Spleen (tissue), 11 donors: ENCODE data around the gene IVL. TPM values are rescaled to one million over a fixed set of nuclear protein-coding genes. Genes with fewer than 3 reads are reported as not detected.

Experiments used
- DNase-seq: peaks from one replicate; pipeline ENCODE4 v3.0.0-alpha.2; 2020
- H3K27ac ChIP-seq, 8 donors: fragments of 200-600 bp; sonication (generic) in 7 of 8; 1 replicate in 4 of 8; 2 replicates in 4 of 8; pipeline versions ENCODE4 v1.5.0 to v1.8.0; 2016 to 2021; ENCODE audit warnings: inconsistent platforms in 4 of 8, mild to moderate bottlenecking in 4 of 8, moderate library complexity in 1 of 8
- H3K27me3 ChIP-seq, 7 donors: fragments of 200-600 bp; sonication (generic) in 6 of 7; replicated peaks in 1 of 7; 1 replicate in 4 of 7; 2 replicates in 3 of 7; pipeline versions ENCODE4 v1.5.0 to v1.8.0; 2016 to 2021; ENCODE audit warnings: inconsistent platforms in 3 of 7, mild to moderate bottlenecking in 1 of 7
- H3K36me3 ChIP-seq, 6 donors: fragments of 200-600 bp; sonication (generic) in 5 of 6; 1 replicate in 4 of 6; 2 replicates in 2 of 6; pipeline versions ENCODE4 v1.5.0 to v1.8.0; 2016 to 2021; ENCODE audit warnings: inconsistent platforms in 2 of 6
- H3K4me1 ChIP-seq, 6 donors: fragments of 200-600 bp; sonication (generic) in 5 of 6; 1 replicate in 3 of 6; 2 replicates in 3 of 6; pipeline versions ENCODE4 v1.5.0 to v1.8.0; 2016 to 2021; ENCODE audit warnings: inconsistent platforms in 3 of 6
- H3K4me3 ChIP-seq, 8 donors: fragments of 200-600 bp; sonication (generic) in 7 of 8; 1 replicate in 4 of 8; 2 replicates in 4 of 8; pipeline versions ENCODE4 v1.5.0 to v1.8.0; 2016 to 2021; ENCODE audit warnings: inconsistent platforms in 4 of 8, mild to moderate bottlenecking in 4 of 8, moderate library complexity in 2 of 8
- H3K9me3 ChIP-seq, 8 donors: fragments of 200-600 bp; sonication (generic) in 7 of 8; 1 replicate in 4 of 8; 2 replicates in 4 of 8; pipeline versions ENCODE4 v1.5.0 to v1.8.0; 2016 to 2021; ENCODE audit warnings: inconsistent platforms in 4 of 8
- CTCF ChIP-seq, 11 experiments: fragments of 200-600 bp in 7 of 11; fragments of 450-650 bp in 4 of 11; sonication (generic) in 4 of 11; IDR thresholded peaks in 8 of 11; conservative IDR thresholded peaks in 3 of 11; 1 replicate in 7 of 11; 2 replicates in 4 of 11; pipeline versions ENCODE4 v1.4.0 to v1.8.0; 2016 to 2021; ENCODE audit warnings: antibody characterized with exemption in 11 of 11, inconsistent platforms in 4 of 11, mild to moderate bottlenecking in 1 of 11
- POLR2A ChIP-seq, 3 donors: fragments of 450-650 bp; IDR thresholded peaks; one replicate each; pipeline ENCODE4 v1.5.1; 2017; ENCODE audit warnings: antibody characterized with exemption in 3 of 3, mild to moderate bottlenecking in 1 of 3
- POLR2AphosphoS5 ChIP-seq, 3 donors: sonication (generic); formaldehyde crosslinking; IDR thresholded peaks; one replicate each; pipeline ENCODE4 v1.5.1; 2017; ENCODE audit warnings: antibody characterized with exemption in 3 of 3
- WGBS, 5 donors: extraction: QIAGEN DNeasy Blood & Tissue Kit in 3 of 5; methylation state at CpG; one replicate each; pipeline versions ENCODE4 v1.1.5 to v1.1.7; 2013 to 2018; 5-methylcytosine and 5-hydroxymethylcytosine counted together
- intact Hi-C: fragments of 100-400 bp; cut with DNase I; formaldehyde crosslinking; loops from one replicate; pipeline ENCODE4 v1.15.0; 2023; ENCODE audit warnings: low total_unique reads
- polyA plus RNA-seq, 3 donors: library from polyadenylated mRNA; stranded (reverse); fragments of 200-250 nt; gene quantifications; one replicate each; pipeline ENCODE4 v1.2.1, GENCODE V29; 2013
- total RNA-seq, 7 donors: library from RNA; depleted of rRNA in 3 of 7; stranded (reverse); fragments of >200 nt in 3 of 7; fragmentation: NEBNext Ultra II Directional in 4 of 7; extraction: Animal tissue kit (Norgen Biotek cat#: 25700) in 4 of 7; gene quantifications; one replicate each; pipeline versions ENCODE4 v1.1.0 to v1.2.1, GENCODE V29; 2016 to 2021
- donor health status: healthy with polysubstance abuse.
- donor health status: DM: no; HTN: no; CAD: no; lungs with moderate emphysema.
- donor health status: DM: no; HTN: no; CAD: no.
- donor health status: Bipolar disorder and iron deficiency.
- donor health status: healthy.
- donor health status: DM: no; HTN: no; CAD: no.
- donor health status: DM: yes; HTN: yes; CAD: no.

IVL gene
- total and polyA plus RNA-seq, 10 donors, result 0.04 to 0.05 TPM; not detected in 8

DNA sequence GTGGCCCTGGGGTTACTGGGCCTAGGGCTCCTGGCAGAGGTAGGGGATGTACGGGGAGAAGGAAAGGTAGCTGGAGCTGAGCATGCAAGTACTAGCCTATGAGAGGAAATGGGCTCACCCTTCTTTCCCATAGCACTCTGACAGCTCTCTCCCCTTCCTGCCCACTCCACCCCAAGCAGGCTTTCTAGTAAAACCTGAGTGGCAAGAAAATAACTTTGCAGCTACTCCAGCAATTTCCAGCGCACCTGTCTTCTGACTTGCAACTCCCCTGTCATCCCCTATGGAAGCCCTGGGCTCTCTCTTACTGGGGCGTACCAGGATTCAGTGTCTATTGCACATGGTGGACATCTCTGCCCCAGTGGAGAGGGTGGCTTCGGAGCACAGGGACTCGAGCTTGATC, 6.7 kb upstream of the IVL start:
- TF ChIP-seq POLR2A (IDR thresholded peaks at IDR 0.05), result no peak
- TF ChIP-seq CTCF (IDR thresholded peaks at IDR 0.05 in 8 of 11, conservative IDR thresholded peaks at IDR 0.05 in 3 of 11), result no peak
- TF ChIP-seq POLR2AphosphoS5 (IDR thresholded peaks at IDR 0.05), result no peak
- Histone ChIP-seq H3K27me3 (peaks cover 0 to 37% (median under 1%) of the 10 kb centered on the region in 7 donors), H3K36me3 (no peaks in the 10 kb centered on the region), H3K27ac (no peak overlapping the region), H3K4me3 (no peak overlapping the region), H3K9me3 (no peaks in the 10 kb centered on the region), H3K4me1 (no peaks in the 10 kb centered on the region)
- intact Hi-C loops, result no loop called here
- no peak for DNase-seq
- 68 to 84% (median 79%) methylated on average over 5 of the region's 5 CpGs for WGBS, 5 donors

- intact Hi-C loops, result no loop called here
- no peak overlapping the region for H3K27ac ChIP-seq
- H3K36me3 ChIP-seq, result no peaks in the 10 kb centered on the region
- H3K27me3 ChIP-seq, result peaks cover 0 to 45% (median 0%) of the 10 kb centered on the region in 7 donors
- no peak for DNase-seq
- 64 to 73% (median 67%) methylated on average over 4 of the region's 4 CpGs for WGBS, 5 donors
- H3K4me1 ChIP-seq, result no peaks in the 10 kb centered on the region
- no peak for TF ChIP-seq POLR2A (IDR thresholded peaks at IDR 0.05)
- no peak for TF ChIP-seq CTCF (IDR thresholded peaks at IDR 0.05 in 8 of 11, conservative IDR thresholded peaks at IDR 0.05 in 3 of 11)
- TF ChIP-seq POLR2AphosphoS5 (IDR thresholded peaks at IDR 0.05), result no peak
- no peaks in the 10 kb centered on the region for H3K9me3 ChIP-seq
- no peak overlapping the region for H3K4me3 ChIP-seq
Measured at GRCh38 chr1:152902636-152903035, 5.7 kb upstream of the IVL start.

- Histone ChIP-seq H3K27ac (no peak overlapping the region), H3K4me3 (no peak overlapping the region), H3K4me1 (no peaks in the 10 kb centered on the region), H3K9me3 (no peaks in the 10 kb centered on the region), H3K27me3 (peaks cover 0 to 65% (median 0%) of the 10 kb centered on the region in 7 donors), H3K36me3 (no peaks in the 10 kb centered on the region)
- no peak for DNase-seq
- 69 to 83% (median 73%) methylated on average over 7 of the region's 7 CpGs for WGBS, 5 donors
- intact Hi-C loops, result no loop called here
- no peak for TF ChIP-seq CTCF (IDR thresholded peaks at IDR 0.05 in 8 of 11, conservative IDR thresholded peaks at IDR 0.05 in 3 of 11)
Measured at GRCh38 chr1:152904688-152905440, 3.5 kb upstream of the IVL start.

GRCh38 chr1:152906023-152906565, 2.3 kb upstream of the IVL start:
- H3K27ac ChIP-seq, result no peak overlapping the region
- no peaks in the 10 kb centered on the region for H3K4me1 ChIP-seq
- no peak for DNase-seq
- WGBS, 5 donors, result 51 to 71% (median 69%) methylated on average over 5 of the region's 5 CpGs
- intact Hi-C loops, result no loop called here
- H3K27me3 ChIP-seq, result peaks cover 0 to 67% (median 0%) of the 10 kb centered on the region in 7 donors
- no peaks in the 10 kb centered on the region for H3K36me3 ChIP-seq
- H3K9me3 ChIP-seq, result peaks cover 0 to 5% (median 0%) of the 10 kb centered on the region in 8 donors
- no peak for TF ChIP-seq POLR2AphosphoS5 (IDR thresholded peaks at IDR 0.05)
- TF ChIP-seq CTCF (IDR thresholded peaks at IDR 0.05 in 8 of 11, conservative IDR thresholded peaks at IDR 0.05 in 3 of 11), result no peak
- no peak for TF ChIP-seq POLR2A (IDR thresholded peaks at IDR 0.05)
- no peak overlapping the region for H3K4me3 ChIP-seq
